Dedifferentiated amniotic fluid mesenchymal stem cell (primary cell): Measurements from ENCODE around the gene KLHL29.

ENCODE experiments used
- DNase-seq: peaks from one replicate; pipeline ENCODE4 v3.0.0-alpha.2; 2016; ENCODE audit errors: extremely low spot score

The KLHL29 gene

GRCh38 chr2:23631389-23631788 lies 246.4 kb downstream of the KLHL29 start:
- no peak for DNase-seq

DNA sequence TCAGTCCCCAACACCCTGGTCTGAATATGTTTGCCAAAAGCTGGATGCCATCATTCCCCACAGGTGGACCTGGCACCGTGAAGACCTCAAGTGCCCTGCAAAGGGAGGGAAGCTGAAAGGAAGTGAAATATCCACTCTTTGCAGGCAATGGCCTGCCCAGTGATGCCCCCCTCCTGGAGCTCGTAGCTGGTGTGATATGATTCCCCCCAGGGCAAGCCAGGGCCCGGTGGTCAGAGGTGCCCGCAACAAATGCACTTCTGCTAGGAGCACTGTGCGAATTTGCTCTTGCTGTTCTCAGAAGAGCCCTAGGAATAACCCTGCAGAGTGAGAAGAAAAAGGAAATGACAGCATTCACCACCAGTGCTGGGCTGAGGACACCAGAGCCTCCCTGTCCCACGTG lies 247.4 kb downstream of the KLHL29 start:
- no peak for DNase-seq

GRCh38 chr2:23632831-23633395 lies 247.9 kb downstream of the KLHL29 start:
- no peak for DNase-seq

GRCh38 chr2:23633966-23634365 lies 249.0 kb downstream of the KLHL29 start:
- DNase-seq: no peak

GRCh38 chr2:23635442-23636340 lies 250.7 kb downstream of the KLHL29 start:
- DNase-seq: no peak

DNA sequence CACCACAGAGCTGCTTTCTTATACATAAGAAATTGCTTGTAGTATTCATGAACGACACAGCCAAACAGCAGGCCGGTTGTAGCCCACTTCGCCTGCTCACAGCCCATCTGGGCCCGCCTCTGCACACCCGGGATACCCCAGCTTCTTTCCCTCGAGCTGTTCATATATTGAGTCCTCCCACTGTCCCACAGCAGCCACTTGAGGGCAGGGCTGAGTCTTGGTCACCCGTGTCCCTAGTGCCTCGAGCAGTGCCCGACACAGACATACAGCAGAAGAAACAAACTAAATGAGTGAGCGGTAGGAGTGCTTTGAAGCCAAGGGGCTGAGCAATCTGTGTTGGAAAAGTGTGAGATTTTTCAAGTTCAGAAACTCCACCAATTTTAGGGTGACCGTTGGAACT lies 251.4 kb downstream of the KLHL29 start:
- no peak for DNase-seq

- DNase-seq: peak; percentile 34
Observed at GRCh38 chr2:23637011-23637778, 252.2 kb downstream of the KLHL29 start.

- no peak for DNase-seq
Observed at GRCh38 chr2:23639406-23639982, 254.5 kb downstream of the KLHL29 start.

DNA sequence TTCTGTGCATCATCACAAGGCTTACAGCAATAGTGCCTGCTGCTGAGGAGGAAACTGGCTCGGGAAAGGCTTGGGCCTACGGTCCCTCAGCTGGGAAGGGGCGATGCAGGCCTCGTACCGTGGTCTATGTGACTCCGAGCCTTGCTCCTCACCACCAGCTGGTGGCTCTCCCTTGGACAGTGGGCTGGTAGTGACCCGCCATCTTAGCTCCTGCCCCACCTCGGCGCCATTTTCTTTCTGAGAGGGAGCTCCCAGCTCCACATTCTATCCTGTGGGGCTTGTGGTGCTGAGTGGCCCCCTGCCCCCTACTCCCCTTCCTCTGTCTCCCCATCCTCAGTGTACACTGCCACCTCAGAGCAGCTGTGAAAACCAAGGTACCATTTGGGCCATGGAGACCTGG lies 255.7 kb downstream of the KLHL29 start:
- DNase-seq: no peak

DNA sequence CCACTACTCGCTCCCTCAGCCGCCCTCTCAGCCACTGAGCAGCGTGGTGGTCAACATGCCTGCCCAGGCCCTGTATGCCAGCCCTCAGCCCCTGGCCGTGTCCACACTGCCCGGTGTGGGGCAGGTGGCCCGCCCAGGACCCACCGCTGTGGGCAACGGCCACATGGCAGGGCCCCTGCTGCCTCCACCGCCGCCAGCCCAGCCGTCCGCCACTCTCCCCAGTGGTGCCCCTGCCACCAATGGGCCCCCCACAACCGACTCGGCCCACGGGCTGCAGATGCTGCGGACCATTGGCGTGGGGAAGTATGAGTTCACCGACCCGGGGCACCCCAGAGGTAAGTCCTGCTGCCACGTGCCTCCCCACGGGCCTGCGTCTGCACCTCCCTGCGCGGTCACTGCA lies 257.5 kb downstream of the KLHL29 start:
- no peak for DNase-seq

GRCh38 chr2:23645230-23645808 lies 260.3 kb downstream of the KLHL29 start:
- DNase-seq: no peak

DNA sequence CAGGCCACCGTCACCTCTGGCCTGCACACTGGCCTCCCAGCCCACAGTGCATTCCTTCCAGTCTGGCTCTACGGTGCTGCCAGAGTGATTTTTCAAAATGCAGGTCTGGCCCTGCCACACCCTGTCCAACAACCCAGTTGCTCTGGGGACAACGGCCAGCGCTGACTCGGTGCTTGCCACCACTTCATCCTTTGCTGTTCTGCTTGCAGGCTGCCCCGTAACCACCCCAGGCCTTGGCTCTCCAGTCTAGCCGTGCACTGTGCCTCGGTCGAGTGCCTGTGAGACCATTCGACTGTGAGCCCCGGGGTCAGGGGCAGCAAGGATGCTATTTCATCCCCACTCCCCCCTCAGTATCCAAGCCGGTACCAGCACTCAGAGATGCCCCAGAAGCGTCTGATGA lies 262.6 kb downstream of the KLHL29 start:
- DNase-seq: no peak

DNA sequence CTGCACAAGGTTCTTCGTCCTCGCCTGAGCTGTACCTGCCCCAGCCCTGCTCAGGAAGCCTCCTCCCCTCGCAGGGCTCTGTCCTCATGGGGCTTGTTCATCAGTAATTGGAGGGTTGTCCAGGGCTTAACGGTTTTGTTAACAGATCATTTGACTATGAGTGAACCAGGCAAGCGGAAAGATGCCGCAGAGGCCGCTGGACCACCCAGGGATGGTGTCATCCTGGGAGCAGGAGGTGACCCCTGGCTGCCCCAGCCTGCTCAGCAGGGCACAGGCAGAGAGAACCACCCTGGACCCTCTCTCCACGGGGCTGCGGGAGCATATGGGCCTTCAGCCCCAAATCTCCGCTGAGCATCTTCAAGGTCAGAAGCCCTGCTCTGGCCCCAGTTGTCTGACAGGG lies 264.3 kb downstream of the KLHL29 start:
- no peak for DNase-seq

- DNase-seq: no peak
Observed at GRCh38 chr2:23649819-23650218, 264.8 kb downstream of the KLHL29 start.

GRCh38 chr2:23651187-23652080 lies 266.5 kb downstream of the KLHL29 start:
- no peak for DNase-seq

- DNase-seq: no peak
Observed at GRCh38 chr2:23653326-23653725, 268.3 kb downstream of the KLHL29 start.

- DNase-seq: no peak
Observed at GRCh38 chr2:23654756-23655155, 269.8 kb downstream of the KLHL29 start.

GRCh38 chr2:23655934-23656596 lies 271.1 kb downstream of the KLHL29 start:
- no peak for DNase-seq

DNA sequence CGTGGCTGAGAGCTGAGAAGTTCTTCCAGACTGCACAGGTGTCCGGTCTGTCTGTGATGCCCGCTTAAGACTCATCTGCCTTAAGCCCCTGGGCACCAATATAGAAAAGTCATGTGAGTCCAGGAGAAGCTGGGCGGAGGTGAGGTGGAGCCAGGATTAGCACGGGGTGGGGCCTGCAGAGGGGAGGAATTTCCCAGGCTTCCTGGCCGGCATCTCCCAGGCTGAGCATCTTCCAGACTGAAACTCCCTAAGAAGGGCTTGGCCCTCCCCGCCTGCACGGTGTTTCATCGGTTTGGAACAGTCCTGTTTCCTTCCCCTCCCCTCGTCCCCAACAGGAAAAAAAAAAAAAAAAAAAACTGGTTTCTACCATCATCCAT lies 271.6 kb downstream of the KLHL29 start:
- no peak for DNase-seq

- no peak for DNase-seq
Observed at GRCh38 chr2:23657371-23657770, 272.4 kb downstream of the KLHL29 start.
